B cell (primary cell): ENCODE results near the gene E2F2. TPM values are rescaled to one million over a fixed set of nuclear protein-coding genes. Genes with fewer than 3 reads are reported as not detected.
A peak's percentile ranks its signal among the peaks of the same experiment; 100 is the strongest.

Experiments
- ATAC-seq: fragments of 200-7000 bp; cut with Tn5 transposase; one replicate; pipeline ENCODE4 v1.10.0; 2021; ENCODE audit warnings: low read depth, mild to moderate bottlenecking, moderate number of reproducible peaks, moderate library complexity
- CTCF ChIA-PET: fragments of 350-600 bp; sonication (Branson Sonifier 250); formaldehyde crosslinking; loops from one replicate; lab custom pipeline; 2021; ENCODE audit warnings: antibody characterized with exemption, inconsistent platforms; lab: Charles Lee
- POLR2A ChIA-PET: fragments of 350-600 bp; sonication (Branson Sonifier 250); formaldehyde crosslinking; loops from one replicate; lab custom pipeline; 2021; ENCODE audit warnings: antibody characterized with exemption; lab: Charles Lee
- DNase-seq: peaks from one replicate; pipeline ENCODE4 v3.0.0; 2013
- H2AFZ ChIP-seq: 2 replicates; pipeline ENCODE4 v1.6.1; 2012; ENCODE audit warnings: mild to moderate bottlenecking, low read depth, low read length; ENCODE audit not compliant: insufficient read depth, poor library complexity, severe bottlenecking
- H3K27ac ChIP-seq, 2 donors: 1 replicate in 1 of 2; 2 replicates in 1 of 2; pipeline ENCODE4 v1.5.1; 2012 to 2013; ENCODE audit warnings: low read length in 2 of 2, mild to moderate bottlenecking in 2 of 2, moderate library complexity in 1 of 2
- H3K27me3 ChIP-seq, 4 experiments: fragments of 200-600 bp in 1 of 4; sonication (generic) in 1 of 4; replicated peaks in 1 of 4; 1 replicate in 2 of 4; 2 replicates in 2 of 4; pipeline versions ENCODE4 v1.6.1 to v1.7.0; 2013 to 2016; ENCODE audit warnings: low read length in 3 of 4, mild to moderate bottlenecking in 2 of 4, mixed read lengths in 1 of 4, moderate library complexity in 1 of 4; ENCODE audit not compliant: insufficient read depth in 4 of 4, control insufficient read depth in 3 of 4; ENCODE audit errors: control extremely low read depth in 1 of 4
- H3K36me3 ChIP-seq, 2 experiments: replicated peaks in 1 of 2; 1 replicate in 1 of 2; 2 replicates in 1 of 2; pipeline versions ENCODE4 v1.6.1 to v1.7.1; 2013; ENCODE audit warnings: low read length in 1 of 2; ENCODE audit not compliant: insufficient read depth in 2 of 2, control insufficient read depth in 1 of 2; ENCODE audit errors: control extremely low read depth in 1 of 2, extremely low read depth in 1 of 2
- H3K4me1 ChIP-seq, 2 donors: fragments of 200-600 bp in 1 of 2; sonication (generic) in 1 of 2; 1 replicate in 1 of 2; 2 replicates in 1 of 2; pipeline versions ENCODE4 v1.5.1 to v1.6.1; 2013 to 2017; ENCODE audit warnings: low read length in 2 of 2; ENCODE audit not compliant: control insufficient read depth in 2 of 2, insufficient read depth in 2 of 2
- H3K4me2 ChIP-seq: replicated peaks from 2 replicates; pipeline ENCODE3; 2012; ENCODE audit warnings: mild to moderate bottlenecking, low read depth, low read length; ENCODE audit not compliant: poor library complexity, severe bottlenecking
- H3K4me3 ChIP-seq, 5 experiments: fragments of 200-600 bp in 1 of 5; sonication (generic) in 1 of 5; 1 replicate in 3 of 5; 2 replicates in 2 of 5; pipeline versions ENCODE4 v1.5.1 to v1.7.0; 2011 to 2016; ENCODE audit warnings: low read length in 4 of 5, mild to moderate bottlenecking in 4 of 5, low read depth in 2 of 5, control low read depth in 1 of 5, moderate library complexity in 1 of 5; ENCODE audit not compliant: insufficient read depth in 1 of 5; ENCODE audit errors: control extremely low read depth in 1 of 5, extremely low read depth in 1 of 5
- H3K79me2 ChIP-seq: fragments of 200-600 bp; sonication (generic); one replicate; pipeline ENCODE4 v1.6.0; 2016; ENCODE audit warnings: low read length; ENCODE audit not compliant: control insufficient read depth, insufficient read depth
- H3K9ac ChIP-seq: fragments of 200-600 bp; sonication (generic); 2 replicates; pipeline ENCODE4 v1.6.1; 2017; ENCODE audit warnings: mild to moderate bottlenecking, low read length, moderate library complexity
- H3K9me3 ChIP-seq, 3 donors: one replicate each; pipeline versions ENCODE4 v1.6.1 to v1.7.1; 2013; ENCODE audit warnings: low read length in 2 of 3; ENCODE audit not compliant: control insufficient read depth in 2 of 3, insufficient read depth in 1 of 3; ENCODE audit errors: control extremely low read depth in 1 of 3
- H4K20me1 ChIP-seq: 2 replicates; pipeline ENCODE4 v1.6.0; 2012; ENCODE audit warnings: mild to moderate bottlenecking, low read length; ENCODE audit not compliant: insufficient read depth, control insufficient read depth, poor library complexity, severe bottlenecking
- H3K27ac Mint-ChIP-seq: one replicate; pipeline ENCODE4 v1.8.0; 2021; ENCODE audit warnings: mixed read lengths
- H3K27me3 Mint-ChIP-seq: one replicate; pipeline ENCODE4 v1.8.0; 2021; ENCODE audit warnings: mixed read lengths
- H3K4me1 Mint-ChIP-seq: one replicate; pipeline ENCODE4 v1.8.0; 2021; ENCODE audit warnings: mixed read lengths
- H3K4me3 Mint-ChIP-seq: one replicate; pipeline ENCODE4 v1.8.0; 2021; ENCODE audit warnings: mixed read lengths
- H3K9me3 Mint-ChIP-seq: one replicate; pipeline ENCODE4 v1.8.0; 2022; ENCODE audit warnings: mixed read lengths; ENCODE audit not compliant: insufficient read depth
- EZH2 ChIP-seq: IDR thresholded peaks from 2 replicates; pipeline ENCODE4 v1.6.1; 2012; ENCODE audit warnings: borderline replicate concordance, low read depth, mild to moderate bottlenecking, moderate library complexity, low read length; ENCODE audit not compliant: insufficient read depth, poor library complexity, severe bottlenecking
- WGBS: methylation state at CpG from one replicate; pipeline ENCODE4 v1.1.5; 2013; ENCODE audit warnings: missing lambda C conversion rate; ENCODE audit not compliant: insufficient coverage; 5-methylcytosine and 5-hydroxymethylcytosine counted together
- intact Hi-C: fragments of 100-400 bp; cut with micrococcal nuclease; formaldehyde crosslinking; loops from one replicate; pipeline ENCODE4 v1.10.0; 2022
- polyA plus RNA-seq: library from polyadenylated mRNA; depleted of rRNA; stranded (reverse); fragments of >200 nt; gene quantifications from 2 replicates; pipeline ENCODE4 v1.2.3, GENCODE V29; 2012
- total RNA-seq, 2 donors: library from RNA; stranded (reverse); fragments of 120-200 nt in 1 of 2; gene quantifications; 1 replicate in 1 of 2; 2 replicates in 1 of 2; pipeline versions ENCODE4 v1.2.3 to v1.2.4, GENCODE V29; 2013 to 2022
- TF ChIP-seq, protein P1 (sequence below): fragments of 200-600 bp; IDR thresholded peaks from one replicate; pipeline ENCODE4 v1.8.0; 2022; ENCODE audit warnings: antibody characterized with exemption, mild to moderate bottlenecking

The E2F2 gene
- total and polyA plus RNA-seq, 2 donors (not counting 1 experiment from before 2014, with no cell fraction given): 2.4 to 3.2 TPM

- intact Hi-C loops: loop anchor here (10.0 kb wide), 1 partner anchor 173 kb away; no protein-coding TSS in a partner anchor
- no peaks in the 10 kb centered on the region for H3K27me3 ChIP-seq
- H3K27ac ChIP-seq: no peak overlapping the region
- H3K4me2 ChIP-seq: no peak overlapping the region
- H2AFZ ChIP-seq: no peak overlapping the region
- peaks cover 61% of the 10 kb centered on the region for H3K4me1 Mint-ChIP-seq
- peaks cover 39 to 56% of the 10 kb centered on the region in 2 donors for H3K4me1 ChIP-seq
- H3K36me3 ChIP-seq: peaks cover 0 to under 1% of the 10 kb centered on the region in 2 experiments
- CTCF ChIA-PET: interaction anchor here (0.6 to 41.7 kb wide), 7 partner anchors 24 to 365 kb away, joined by 3 to 1420 read pairs (median 7); no protein-coding TSS in a partner anchor
- TF ChIP-seq, protein P1, sequence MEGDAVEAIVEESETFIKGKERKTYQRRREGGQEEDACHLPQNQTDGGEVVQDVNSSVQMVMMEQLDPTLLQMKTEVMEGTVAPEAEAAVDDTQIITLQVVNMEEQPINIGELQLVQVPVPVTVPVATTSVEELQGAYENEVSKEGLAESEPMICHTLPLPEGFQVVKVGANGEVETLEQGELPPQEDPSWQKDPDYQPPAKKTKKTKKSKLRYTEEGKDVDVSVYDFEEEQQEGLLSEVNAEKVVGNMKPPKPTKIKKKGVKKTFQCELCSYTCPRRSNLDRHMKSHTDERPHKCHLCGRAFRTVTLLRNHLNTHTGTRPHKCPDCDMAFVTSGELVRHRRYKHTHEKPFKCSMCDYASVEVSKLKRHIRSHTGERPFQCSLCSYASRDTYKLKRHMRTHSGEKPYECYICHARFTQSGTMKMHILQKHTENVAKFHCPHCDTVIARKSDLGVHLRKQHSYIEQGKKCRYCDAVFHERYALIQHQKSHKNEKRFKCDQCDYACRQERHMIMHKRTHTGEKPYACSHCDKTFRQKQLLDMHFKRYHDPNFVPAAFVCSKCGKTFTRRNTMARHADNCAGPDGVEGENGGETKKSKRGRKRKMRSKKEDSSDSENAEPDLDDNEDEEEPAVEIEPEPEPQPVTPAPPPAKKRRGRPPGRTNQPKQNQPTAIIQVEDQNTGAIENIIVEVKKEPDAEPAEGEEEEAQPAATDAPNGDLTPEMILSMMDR: no peak
- no peak for TF ChIP-seq EZH2
- no peaks in the 10 kb centered on the region for H3K9me3 Mint-ChIP-seq
- H3K9me3 ChIP-seq: no peaks in the 10 kb centered on the region
- no peaks in the 10 kb centered on the region for H4K20me1 ChIP-seq
- H3K27ac Mint-ChIP-seq: peak overlapping the region; percentile 65
- peaks cover 12% of the 10 kb centered on the region for H3K79me2 ChIP-seq
- H3K4me3 Mint-ChIP-seq: no peak overlapping the region
- POLR2A ChIA-PET: interaction anchor here (0.6 to 5.5 kb wide), 3 partner anchors 16 to 298 kb away, joined by 3 to 33 read pairs (median 4); no protein-coding TSS in a partner anchor
- no peak overlapping the region for H3K9ac ChIP-seq
- ATAC-seq: no peak
- DNase-seq: no peak
- no peaks in the 10 kb centered on the region for H3K27me3 Mint-ChIP-seq
- WGBS: 69% methylated on average over 2 of the region's 4 CpGs
- no peak overlapping the region for H3K4me3 ChIP-seq
Measured at GRCh38 chr1:23551849-23552248, 20.8 kb upstream of the E2F2 start.

- DNase-seq (peak; percentile 77), ATAC-seq (peak; percentile 71)
- Histone ChIP-seq H3K79me2 (peaks cover 11% of the 10 kb centered on the region), H3K4me3 (no peak overlapping the region), H3K9ac (no peak overlapping the region), H3K4me2 (peak overlapping the region; percentile 44), H3K4me1 (peaks cover 25 to 43% of the 10 kb centered on the region in 2 donors), H3K27ac (peak overlapping the region; percentile 17 to 73), H3K27me3 (no peaks in the 10 kb centered on the region), H4K20me1 (no peaks in the 10 kb centered on the region), H2AFZ (peak overlapping the region; percentile 24), H3K36me3 (no peaks in the 10 kb centered on the region), H3K9me3 (no peaks in the 10 kb centered on the region)
- peak overlapping the region; percentile 76 for H3K27ac Mint-ChIP-seq
- intact Hi-C loops: loop anchor here (10.0 kb wide), 1 partner anchor 384 kb away; the partner anchor contains the start of gene LUZP1
- ChIA-PET CTCF (interaction anchor here (0.8 to 41.7 kb wide), 9 partner anchors 9 to 85 kb away, joined by 3 to 1420 read pairs (median 5); partner anchors contain the start of gene ID3), POLR2A (interaction anchor here (0.5 to 5.8 kb wide), 4 partner anchors 9 to 94 kb away, joined by 4 to 46 read pairs (median 8); partner anchors contain the start of gene ID3)
- no peaks in the 10 kb centered on the region for H3K27me3 Mint-ChIP-seq
- TF ChIP-seq, protein P1: no peak
- TF ChIP-seq EZH2: no peak
- no peaks in the 10 kb centered on the region for H3K9me3 Mint-ChIP-seq
- H3K4me3 Mint-ChIP-seq: peak overlapping the region; percentile 39
- 26% methylated on average over 8 of the region's 9 CpGs for WGBS
- peaks cover 45% of the 10 kb centered on the region for H3K4me1 Mint-ChIP-seq
Measured at GRCh38 chr1:23548704-23549143, 17.7 kb upstream of the E2F2 start.
